ENCODE measurements around the gene KCNMA1. TPM values are rescaled to one million over a fixed set of nuclear protein-coding genes. Genes with fewer than 3 reads are reported as not detected.
A peak's percentile ranks its signal among the peaks of the same experiment; 100 is the strongest.
"Not testable (repeated sequence)": the region's sequence is repeated elsewhere in the genome, so short reads cannot be mapped to it uniquely, and the experiment has no call there.

Gene KCNMA1
- total RNA-seq, 3 donors from 2014 or later: 45.4 to 312 (median 62.4) TPM

DNA sequence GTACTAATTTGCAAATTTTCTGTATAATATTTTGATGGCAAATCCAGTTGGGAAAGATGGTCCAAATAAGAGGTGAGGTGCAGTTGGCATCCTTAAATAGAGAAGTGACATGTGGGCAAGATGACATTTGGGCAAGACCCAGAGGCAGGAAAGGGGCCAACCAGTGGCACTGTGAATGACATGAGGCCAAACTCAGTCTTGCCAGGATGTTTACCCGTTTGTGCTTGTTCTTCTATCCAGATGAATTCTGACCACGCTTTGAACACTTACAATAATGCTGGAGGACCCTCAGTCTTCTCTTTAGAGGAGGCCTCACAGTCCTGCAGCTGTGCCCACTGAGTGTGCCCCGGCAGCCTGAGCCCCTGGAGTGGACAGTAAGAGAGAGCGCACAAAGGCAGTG, 45.1 kb downstream of the KCNMA1 start:
- no peak for DNase-seq
- Histone ChIP-seq H3K36me3 (ENCODE audit: low read depth) (no peaks in the 10 kb centered on the region), H3K4me1 (ENCODE audit: low read depth) (peaks cover 3% of the 10 kb centered on the region), H3K9me3 (no peaks in the 10 kb centered on the region), H3K4me3 (no peak overlapping the region)
- TF ChIP-seq CTCF (IDR thresholded peaks at IDR 0.05): no peak
- intact Hi-C loops (cut with DNase I, micrococcal nuclease): no loop called here
- no peak for ATAC-seq

GRCh38 chr10:77591238-77591880, 46.2 kb downstream of the KCNMA1 start:
- no peaks in the 10 kb centered on the region for H3K36me3 ChIP-seq (ENCODE audit: low read depth)
- intact Hi-C loops (cut with DNase I, micrococcal nuclease): no loop called here
- DNase-seq (no peak), ATAC-seq (no peak)
- H3K4me1 ChIP-seq (ENCODE audit: low read depth): peaks cover 3% of the 10 kb centered on the region
- H3K9me3 ChIP-seq: no peaks in the 10 kb centered on the region
- TF ChIP-seq CTCF (IDR thresholded peaks at IDR 0.05): no peak
- H3K4me3 ChIP-seq: no peak overlapping the region

GRCh38 chr10:77590344-77591237, 47.0 kb downstream of the KCNMA1 start:
- Histone ChIP-seq H3K4me1 (ENCODE audit: low read depth) (peaks cover 3% of the 10 kb centered on the region), H3K9me3 (no peaks in the 10 kb centered on the region), H3K4me3 (no peak overlapping the region), H3K36me3 (ENCODE audit: low read depth) (no peaks in the 10 kb centered on the region)
- DNase-seq: no peak
- no peak for TF ChIP-seq CTCF (IDR thresholded peaks at IDR 0.05)
- ATAC-seq: no peak
- intact Hi-C loops (cut with DNase I, micrococcal nuclease): no loop called here

DNA sequence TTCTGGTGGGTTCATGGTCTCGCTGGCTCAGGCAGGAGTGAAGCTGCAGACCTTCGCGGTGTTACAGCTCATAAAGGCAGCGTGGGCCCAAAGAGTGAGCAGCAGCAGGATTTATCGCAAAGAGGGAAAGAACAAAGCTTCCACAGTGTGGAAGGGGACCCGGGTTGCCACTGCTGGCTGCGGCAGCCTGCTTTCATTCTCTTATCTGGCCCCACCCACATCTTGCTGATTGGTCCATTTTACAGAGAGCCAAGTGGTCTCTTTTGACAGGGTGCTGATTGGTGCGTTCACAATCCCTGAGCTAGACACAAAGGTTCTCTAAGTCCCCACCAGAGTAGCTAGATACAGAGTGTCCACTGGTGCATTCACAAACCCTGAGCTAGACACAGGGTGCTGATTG, 47.9 kb downstream of the KCNMA1 start:
- H3K4me1 ChIP-seq (ENCODE audit: low read depth); ATAC-seq; H3K9me3 ChIP-seq; intact Hi-C loops (cut with DNase I, micrococcal nuclease); H3K36me3 ChIP-seq (ENCODE audit: low read depth); H3K4me3 ChIP-seq; DNase-seq: not testable (repeated sequence)

DNA sequence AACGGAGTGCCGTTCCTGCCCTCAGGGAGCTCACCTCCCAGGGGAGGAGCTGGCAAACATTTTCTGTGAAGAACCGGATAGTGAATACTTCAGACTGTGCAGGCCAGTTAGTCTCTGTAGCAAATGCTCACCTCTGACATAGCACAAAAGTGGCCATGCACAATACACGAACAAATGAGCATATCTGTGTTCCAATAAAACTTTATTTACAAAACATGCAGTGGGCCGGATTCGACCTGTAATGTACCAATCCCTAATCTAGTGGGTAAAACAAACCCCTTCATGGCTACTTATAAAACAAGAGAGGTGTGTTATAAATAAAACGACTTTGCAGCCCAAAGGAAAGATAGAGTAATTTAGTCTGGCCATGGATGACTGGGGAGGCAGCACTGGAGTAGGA, 48.7 kb downstream of the KCNMA1 start:
- peaks cover 3% of the 10 kb centered on the region for H3K4me1 ChIP-seq (ENCODE audit: low read depth)
- H3K4me3 ChIP-seq: no peak overlapping the region
- no peak for DNase-seq
- no peaks in the 10 kb centered on the region for H3K9me3 ChIP-seq
- intact Hi-C loops (cut with DNase I, micrococcal nuclease): no loop called here
- no peaks in the 10 kb centered on the region for H3K36me3 ChIP-seq (ENCODE audit: low read depth)
- TF ChIP-seq CTCF (IDR thresholded peaks at IDR 0.05): no peak
- ATAC-seq: no peak

DNA sequence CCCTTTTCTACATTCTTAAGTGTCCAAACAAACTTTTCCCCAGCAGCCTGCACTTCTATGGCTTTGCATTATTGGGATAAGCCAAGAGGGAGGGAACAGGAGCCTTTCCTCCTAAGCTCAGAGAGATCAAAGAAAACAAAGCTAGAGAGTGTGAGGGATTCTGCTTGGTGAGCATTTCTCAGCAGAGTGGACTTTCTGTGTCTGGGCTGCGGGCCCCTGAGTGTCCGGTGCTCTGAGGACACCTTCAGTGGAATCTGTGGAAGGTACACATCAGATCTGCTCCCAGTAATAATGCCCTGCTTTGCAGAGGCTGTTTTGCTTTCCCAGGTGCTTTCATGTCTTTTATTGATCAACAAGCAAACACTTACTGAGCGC, 50.2 kb downstream of the KCNMA1 start:
- ATAC-seq: peak; percentile 25
- Histone ChIP-seq H3K4me1 (ENCODE audit: low read depth) (no peaks in the 10 kb centered on the region), H3K4me3 (no peak overlapping the region), H3K36me3 (ENCODE audit: low read depth) (no peaks in the 10 kb centered on the region), H3K9me3 (no peaks in the 10 kb centered on the region)
- DNase-seq: no peak
- intact Hi-C loops (cut with DNase I, micrococcal nuclease): no loop called here
- TF ChIP-seq CTCF (IDR thresholded peaks at IDR 0.05): no peak
